ENCODE data around the gene RNF19B.
A peak's percentile ranks its signal among the peaks of the same experiment; 100 is the strongest.

The RNF19B gene

GRCh38 chr1:32902535-32902920 is 62.1 kb downstream of the RNF19B start:
- Histone ChIP-seq H3K27ac (replicated peaks) (no peak overlapping the region), H3K4me3 (replicated peaks; ENCODE audit: insufficient read depth, low read length) (no peak overlapping the region), H3K27me3 (ENCODE audit: insufficient read depth, poor library complexity, severe bottlenecking) (peaks cover 41% of the 10 kb centered on the region)
- no peak for DNase-seq (ENCODE audit: low read depth in 1 of 2, low spot score in 1 of 2)
- TF ChIP-seq REST (IDR thresholded peaks at IDR 0.05; ENCODE audit: insufficient replicate concordance, low read depth) (no peak), GABPA (IDR thresholded peaks at IDR 0.05; ENCODE audit: low read depth) (no peak), CTCF (IDR thresholded peaks at IDR 0.05; ENCODE audit: insufficient read depth, low read length) (no peak), POLR2AphosphoS5 (IDR thresholded peaks at IDR 0.05; ENCODE audit: low read depth) (no peak), SPI1 (IDR thresholded peaks at IDR 0.05; ENCODE audit: borderline replicate concordance, low read depth) (no peak)

- DNase-seq (ENCODE audit: low read depth in 1 of 2, low spot score in 1 of 2): no peak
- Histone ChIP-seq H3K27ac (replicated peaks) (no peak overlapping the region), H3K4me3 (replicated peaks; ENCODE audit: insufficient read depth, low read length) (no peak overlapping the region), H3K27me3 (ENCODE audit: insufficient read depth, poor library complexity, severe bottlenecking) (peaks cover 41% of the 10 kb centered on the region)
- TF ChIP-seq POLR2AphosphoS5 (IDR thresholded peaks at IDR 0.05; ENCODE audit: low read depth) (no peak), GABPA (IDR thresholded peaks at IDR 0.05; ENCODE audit: low read depth) (no peak), CTCF (IDR thresholded peaks at IDR 0.05; ENCODE audit: insufficient read depth, low read length) (no peak)
Measured at GRCh38 chr1:32901823-32902534, 62.6 kb downstream of the RNF19B start.

GRCh38 chr1:32900956-32901822 is 63.4 kb downstream of the RNF19B start, which contains the start of gene TMEM54:
TSS of gene TMEM54 (minus strand) at chr1:32901389. CDS start at chr1:32901238, 151 bp downstream.
- peak in 1 of 2 experiments; percentile 5 for DNase-seq (ENCODE audit: low read depth in 1 of 2, low spot score in 1 of 2)
- Histone ChIP-seq H3K27ac (replicated peaks) (no peak within 1 kb of the TSS), H3K27me3 (ENCODE audit: insufficient read depth, poor library complexity, severe bottlenecking) (peaks cover 41% of the 10 kb centered on the region), H3K4me3 (replicated peaks; ENCODE audit: insufficient read depth, low read length) (peak within 1 kb of the TSS; percentile 27)
- no peak for TF ChIP-seq SPI1 (IDR thresholded peaks at IDR 0.05; ENCODE audit: borderline replicate concordance, low read depth)
- TF ChIP-seq CTCF (IDR thresholded peaks at IDR 0.05; ENCODE audit: insufficient read depth, low read length): no peak
- TF ChIP-seq GABPA (IDR thresholded peaks at IDR 0.05; ENCODE audit: low read depth): no peak
- no peak for TF ChIP-seq POLR2AphosphoS5 (IDR thresholded peaks at IDR 0.05; ENCODE audit: low read depth)
- no peak for TF ChIP-seq REST (IDR thresholded peaks at IDR 0.05; ENCODE audit: insufficient replicate concordance, low read depth)

All from HL-60 (cell line).